Muscle layer of colon (tissue), 2 donors: Measurements from ENCODE around the gene PTPRJ.
"Not testable (repeated sequence)": the region's sequence is repeated elsewhere in the genome, so short reads cannot be mapped to it uniquely, and the experiment has no call there.

Experiments
- H3K27ac ChIP-seq: one replicate; pipeline ENCODE4 v1.7.0; 2013; ENCODE audit warnings: low read depth, mild to moderate bottlenecking, low read length, moderate library complexity
- H3K27me3 ChIP-seq, 2 donors: one replicate each; pipeline ENCODE4 v1.7.0; 2013; ENCODE audit warnings: low read length in 2 of 2, mild to moderate bottlenecking in 2 of 2; ENCODE audit not compliant: insufficient read depth in 2 of 2, control insufficient read depth in 1 of 2
- H3K36me3 ChIP-seq: one replicate; pipeline ENCODE4 v1.7.0; 2013; ENCODE audit warnings: mild to moderate bottlenecking, low read length; ENCODE audit not compliant: insufficient read depth
- H3K4me1 ChIP-seq: one replicate; pipeline ENCODE4 v1.7.0; 2013; ENCODE audit warnings: mild to moderate bottlenecking, low read length; ENCODE audit not compliant: insufficient read depth
- H3K4me3 ChIP-seq, 2 donors: one replicate each; pipeline ENCODE4 v1.7.0; 2013; ENCODE audit warnings: low read length in 2 of 2, low read depth in 1 of 2, mild to moderate bottlenecking in 1 of 2, moderate library complexity in 1 of 2
- H3K9ac ChIP-seq: one replicate; pipeline ENCODE4 v1.7.0; 2013; ENCODE audit warnings: low read length
- H3K9me3 ChIP-seq: one replicate; pipeline ENCODE4 v1.7.0; 2013; ENCODE audit warnings: mild to moderate bottlenecking, low read length
- donor health status: abdominal sarcoma.
- donor health status: Adenocarcinoma of cecum.

Gene PTPRJ

DNA sequence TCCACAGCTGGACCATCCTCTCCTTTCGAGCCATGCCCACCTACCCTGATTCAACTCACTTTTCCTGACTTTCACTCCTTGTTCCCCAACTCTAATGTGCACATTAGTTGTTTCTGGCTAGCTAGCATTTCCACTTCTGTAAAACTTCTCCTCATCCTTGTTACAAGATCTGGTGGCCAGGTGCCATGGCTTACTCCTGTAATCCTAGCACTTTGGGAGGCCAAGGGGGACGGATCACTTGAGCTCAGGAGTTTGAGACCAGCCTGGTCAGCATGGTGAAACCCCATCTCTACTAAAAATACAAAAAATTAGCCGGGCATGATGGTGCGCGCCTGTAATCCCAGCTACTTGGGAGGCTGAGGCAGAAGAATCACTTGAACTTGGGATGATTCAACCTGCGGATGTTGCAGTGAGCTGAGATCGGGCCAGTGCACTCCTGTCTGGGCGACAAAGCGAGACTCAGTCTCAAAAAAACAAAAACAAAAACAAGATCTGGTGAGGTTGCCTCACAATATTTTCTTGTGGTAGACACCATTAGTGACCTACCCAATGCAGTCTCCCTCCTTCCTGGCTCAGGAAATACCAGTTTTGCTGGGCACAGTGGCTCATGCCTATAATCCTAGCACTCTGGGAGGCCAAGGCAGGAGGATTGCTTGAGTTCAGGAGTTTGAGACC is 31.2 kb upstream of the PTPRJ start:
- not testable (repeated sequence) for H3K4me3 ChIP-seq, H3K36me3 ChIP-seq, H3K4me1 ChIP-seq, H3K9ac ChIP-seq, H3K9me3 ChIP-seq, H3K27ac ChIP-seq, H3K27me3 ChIP-seq

- Histone ChIP-seq H3K27ac (no peak overlapping the region), H3K4me1 (peaks cover 9% of the 10 kb centered on the region)
Observed at GRCh38 chr11:47950396-47950795, 30.0 kb upstream of the PTPRJ start.

DNA sequence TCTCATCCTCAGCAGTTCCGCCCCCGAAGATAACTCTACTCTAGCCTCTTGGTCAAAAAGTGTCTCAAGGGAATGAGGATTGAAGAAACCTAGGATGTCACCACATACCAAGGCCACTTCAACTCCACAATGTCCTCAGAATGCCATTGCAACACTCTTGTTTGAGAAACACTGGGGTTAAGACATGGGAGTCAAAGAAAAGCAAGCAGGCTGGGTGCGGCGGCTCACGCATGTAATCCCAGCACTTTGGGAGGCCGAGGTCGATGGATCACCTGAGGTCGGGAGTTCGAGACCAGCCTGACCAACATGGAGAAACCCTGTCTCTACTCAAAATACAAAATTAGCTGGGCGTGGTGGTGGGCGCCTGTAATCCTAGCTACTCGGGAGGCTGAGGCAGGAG is 28.9 kb upstream of the PTPRJ start:
- H3K9me3 ChIP-seq, H3K27ac ChIP-seq, H3K9ac ChIP-seq, H3K4me1 ChIP-seq, H3K36me3 ChIP-seq, H3K27me3 ChIP-seq, H3K4me3 ChIP-seq: not testable (repeated sequence)

More at GRCh38 chr11:47950396-47950795, 30.0 kb upstream of the PTPRJ start:
- H3K36me3 ChIP-seq, result no peaks in the 10 kb centered on the region
- H3K9me3 ChIP-seq, result no peaks in the 10 kb centered on the region
- no peak overlapping the region for H3K4me3 ChIP-seq
- H3K27me3 ChIP-seq, result no peaks in the 10 kb centered on the region
- H3K9ac ChIP-seq, result no peak overlapping the region

GRCh38 chr11:47955061-47955755 is 25.2 kb upstream of the PTPRJ start:
- H3K27me3 ChIP-seq, result no peaks in the 10 kb centered on the region
- H3K36me3 ChIP-seq, result no peaks in the 10 kb centered on the region
- H3K4me3 ChIP-seq, result no peak overlapping the region

GRCh38 chr11:47960015-47960414 is 20.3 kb upstream of the PTPRJ start:
- Histone ChIP-seq H3K36me3 (no peaks in the 10 kb centered on the region), H3K9ac (no peak overlapping the region), H3K27me3 (no peaks in the 10 kb centered on the region), H3K27ac (no peak overlapping the region), H3K4me1 (no peaks in the 10 kb centered on the region), H3K9me3 (no peaks in the 10 kb centered on the region), H3K4me3 (no peak overlapping the region)

More at GRCh38 chr11:47955061-47955755, 25.2 kb upstream of the PTPRJ start:
- Histone ChIP-seq H3K9ac (no peak overlapping the region), H3K9me3 (no peaks in the 10 kb centered on the region), H3K27ac (no peak overlapping the region), H3K4me1 (no peaks in the 10 kb centered on the region)

- H3K9me3 ChIP-seq, result no peaks in the 10 kb centered on the region
- H3K36me3 ChIP-seq, result no peaks in the 10 kb centered on the region
- no peak overlapping the region for H3K9ac ChIP-seq
- no peaks in the 10 kb centered on the region for H3K4me1 ChIP-seq
- no peaks in the 10 kb centered on the region for H3K27me3 ChIP-seq
- H3K4me3 ChIP-seq, result no peak overlapping the region
- no peak overlapping the region for H3K27ac ChIP-seq
Observed at GRCh38 chr11:47961383-47961782, 19.0 kb upstream of the PTPRJ start.

DNA sequence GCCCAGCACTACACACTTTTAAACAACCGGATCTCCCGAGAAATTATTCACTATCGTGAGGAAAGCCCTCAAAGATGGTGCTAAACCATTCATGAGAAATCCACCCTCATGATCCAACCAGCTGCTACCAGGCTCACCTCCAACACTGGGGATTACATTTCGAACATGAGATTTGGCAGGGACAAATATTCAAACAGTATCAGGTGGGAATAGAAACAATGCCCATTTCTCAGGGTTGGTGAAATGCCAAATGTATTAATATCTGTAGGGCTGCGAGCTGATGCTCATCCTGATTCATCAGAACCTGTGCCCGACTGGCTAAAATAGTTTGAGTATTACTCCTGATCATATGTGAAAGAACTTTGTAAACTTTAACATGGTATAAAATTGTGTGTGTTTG is 15.8 kb upstream of the PTPRJ start:
- no peaks in the 10 kb centered on the region for H3K36me3 ChIP-seq
- H3K4me1 ChIP-seq, result no peaks in the 10 kb centered on the region
- H3K27me3 ChIP-seq, result no peaks in the 10 kb centered on the region
- no peaks in the 10 kb centered on the region for H3K9me3 ChIP-seq
- H3K4me3 ChIP-seq, result no peak overlapping the region
- H3K27ac ChIP-seq, result no peak overlapping the region
- no peak overlapping the region for H3K9ac ChIP-seq

GRCh38 chr11:47967577-47968525 is 12.5 kb upstream of the PTPRJ start:
- Histone ChIP-seq H3K4me1 (no peaks in the 10 kb centered on the region), H3K27ac (no peak overlapping the region), H3K4me3 (no peak overlapping the region), H3K9ac (no peak overlapping the region), H3K9me3 (no peaks in the 10 kb centered on the region), H3K36me3 (no peaks in the 10 kb centered on the region), H3K27me3 (no peaks in the 10 kb centered on the region)

GRCh38 chr11:47969401-47969800 is 11.0 kb upstream of the PTPRJ start:
- no peak overlapping the region for H3K4me3 ChIP-seq
- H3K9me3 ChIP-seq, result no peaks in the 10 kb centered on the region
- no peaks in the 10 kb centered on the region for H3K36me3 ChIP-seq
- no peak overlapping the region for H3K9ac ChIP-seq
- no peaks in the 10 kb centered on the region for H3K4me1 ChIP-seq
- no peaks in the 10 kb centered on the region for H3K27me3 ChIP-seq
- no peak overlapping the region for H3K27ac ChIP-seq

GRCh38 chr11:47971501-47971900 is 8.9 kb upstream of the PTPRJ start:
- H3K36me3 ChIP-seq, result no peaks in the 10 kb centered on the region
- H3K4me1 ChIP-seq, result no peaks in the 10 kb centered on the region
- H3K9ac ChIP-seq, result no peak overlapping the region
- no peaks in the 10 kb centered on the region for H3K9me3 ChIP-seq
- no peak overlapping the region for H3K27ac ChIP-seq
- H3K27me3 ChIP-seq, result no peaks in the 10 kb centered on the region
- no peak overlapping the region for H3K4me3 ChIP-seq

- Histone ChIP-seq H3K27me3 (no peaks in the 10 kb centered on the region), H3K27ac (no peak overlapping the region), H3K9me3 (no peaks in the 10 kb centered on the region), H3K36me3 (no peaks in the 10 kb centered on the region), H3K4me1 (no peaks in the 10 kb centered on the region), H3K4me3 (no peak overlapping the region), H3K9ac (no peak overlapping the region)
Observed at GRCh38 chr11:47973173-47973572, 7.2 kb upstream of the PTPRJ start.
